ENCODE results near the gene TIMM8A. TPM values are rescaled to one million over a fixed set of nuclear protein-coding genes. Genes with fewer than 3 reads are reported as not detected.

Gene TIMM8A
- polyA plus RNA-seq, 1 donor from 2014 or later, result 7.2 TPM

DNA sequence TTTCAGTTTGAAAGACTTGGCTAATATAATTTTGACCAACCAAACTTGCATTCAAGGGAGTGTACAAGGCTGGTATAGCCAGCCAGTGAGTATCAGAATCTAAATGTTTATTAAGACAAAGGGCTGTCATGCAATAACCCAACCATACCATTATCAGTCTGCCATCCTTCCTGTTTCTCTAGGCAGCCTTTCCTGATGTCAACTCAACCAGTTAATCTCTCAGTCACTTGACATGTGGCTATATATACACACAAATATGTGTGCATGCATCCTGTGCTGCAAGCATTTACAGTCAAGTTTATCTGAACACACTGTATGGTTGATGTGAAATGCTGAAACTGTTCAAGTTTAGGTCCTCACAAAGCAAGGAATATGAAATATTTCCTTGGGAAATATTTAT, 20.3 kb upstream of the TIMM8A start:
- TF ChIP-seq EP300 (conservative IDR thresholded peaks at IDR 0.05; ENCODE audit: poor library complexity, severe bottlenecking), result no peak
- TF ChIP-seq RAD21 (conservative IDR thresholded peaks at IDR 0.05), result no peak
- TF ChIP-seq, protein P1, sequence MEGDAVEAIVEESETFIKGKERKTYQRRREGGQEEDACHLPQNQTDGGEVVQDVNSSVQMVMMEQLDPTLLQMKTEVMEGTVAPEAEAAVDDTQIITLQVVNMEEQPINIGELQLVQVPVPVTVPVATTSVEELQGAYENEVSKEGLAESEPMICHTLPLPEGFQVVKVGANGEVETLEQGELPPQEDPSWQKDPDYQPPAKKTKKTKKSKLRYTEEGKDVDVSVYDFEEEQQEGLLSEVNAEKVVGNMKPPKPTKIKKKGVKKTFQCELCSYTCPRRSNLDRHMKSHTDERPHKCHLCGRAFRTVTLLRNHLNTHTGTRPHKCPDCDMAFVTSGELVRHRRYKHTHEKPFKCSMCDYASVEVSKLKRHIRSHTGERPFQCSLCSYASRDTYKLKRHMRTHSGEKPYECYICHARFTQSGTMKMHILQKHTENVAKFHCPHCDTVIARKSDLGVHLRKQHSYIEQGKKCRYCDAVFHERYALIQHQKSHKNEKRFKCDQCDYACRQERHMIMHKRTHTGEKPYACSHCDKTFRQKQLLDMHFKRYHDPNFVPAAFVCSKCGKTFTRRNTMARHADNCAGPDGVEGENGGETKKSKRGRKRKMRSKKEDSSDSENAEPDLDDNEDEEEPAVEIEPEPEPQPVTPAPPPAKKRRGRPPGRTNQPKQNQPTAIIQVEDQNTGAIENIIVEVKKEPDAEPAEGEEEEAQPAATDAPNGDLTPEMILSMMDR (IDR thresholded peaks at IDR 0.05; ENCODE audit: poor library complexity, severe bottlenecking), result no peak
- TF ChIP-seq, protein P2, sequence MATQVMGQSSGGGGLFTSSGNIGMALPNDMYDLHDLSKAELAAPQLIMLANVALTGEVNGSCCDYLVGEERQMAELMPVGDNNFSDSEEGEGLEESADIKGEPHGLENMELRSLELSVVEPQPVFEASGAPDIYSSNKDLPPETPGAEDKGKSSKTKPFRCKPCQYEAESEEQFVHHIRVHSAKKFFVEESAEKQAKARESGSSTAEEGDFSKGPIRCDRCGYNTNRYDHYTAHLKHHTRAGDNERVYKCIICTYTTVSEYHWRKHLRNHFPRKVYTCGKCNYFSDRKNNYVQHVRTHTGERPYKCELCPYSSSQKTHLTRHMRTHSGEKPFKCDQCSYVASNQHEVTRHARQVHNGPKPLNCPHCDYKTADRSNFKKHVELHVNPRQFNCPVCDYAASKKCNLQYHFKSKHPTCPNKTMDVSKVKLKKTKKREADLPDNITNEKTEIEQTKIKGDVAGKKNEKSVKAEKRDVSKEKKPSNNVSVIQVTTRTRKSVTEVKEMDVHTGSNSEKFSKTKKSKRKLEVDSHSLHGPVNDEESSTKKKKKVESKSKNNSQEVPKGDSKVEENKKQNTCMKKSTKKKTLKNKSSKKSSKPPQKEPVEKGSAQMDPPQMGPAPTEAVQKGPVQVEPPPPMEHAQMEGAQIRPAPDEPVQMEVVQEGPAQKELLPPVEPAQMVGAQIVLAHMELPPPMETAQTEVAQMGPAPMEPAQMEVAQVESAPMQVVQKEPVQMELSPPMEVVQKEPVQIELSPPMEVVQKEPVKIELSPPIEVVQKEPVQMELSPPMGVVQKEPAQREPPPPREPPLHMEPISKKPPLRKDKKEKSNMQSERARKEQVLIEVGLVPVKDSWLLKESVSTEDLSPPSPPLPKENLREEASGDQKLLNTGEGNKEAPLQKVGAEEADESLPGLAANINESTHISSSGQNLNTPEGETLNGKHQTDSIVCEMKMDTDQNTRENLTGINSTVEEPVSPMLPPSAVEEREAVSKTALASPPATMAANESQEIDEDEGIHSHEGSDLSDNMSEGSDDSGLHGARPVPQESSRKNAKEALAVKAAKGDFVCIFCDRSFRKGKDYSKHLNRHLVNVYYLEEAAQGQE (IDR thresholded peaks at IDR 0.05; ENCODE audit: borderline replicate concordance), result no peak
- TF ChIP-seq MXI1 (conservative IDR thresholded peaks at IDR 0.05; ENCODE audit: poor library complexity, severe bottlenecking), result no peak
- TF ChIP-seq SMC3 (conservative IDR thresholded peaks at IDR 0.05; ENCODE audit: poor library complexity), result no peak
- Histone ChIP-seq H3K9me3 (ENCODE audit: low read length) (no peaks in the 10 kb centered on the region), H3K4me2 (ENCODE audit: low read length) (no peak overlapping the region), H3K79me2 (replicated peaks; ENCODE audit: insufficient read depth, low read length) (no peaks in the 10 kb centered on the region), H3K9me2 (ENCODE audit: insufficient read depth, low read length) (no peaks in the 10 kb centered on the region), H3F3A (ENCODE audit: insufficient read depth, low read length, poor library complexity, severe bottlenecking) (no peaks in the 10 kb centered on the region), H3K27me3 (ENCODE audit: insufficient read depth, low read depth, low read length) (no peaks in the 10 kb centered on the region), H3K36me3 (ENCODE audit: insufficient read depth, low read length) (no peaks in the 10 kb centered on the region), H4K20me1 (ENCODE audit: insufficient read depth) (no peaks in the 10 kb centered on the region), H3K27ac (ENCODE audit: low read length) (no peak overlapping the region), H3K9ac (ENCODE audit: low read length) (no peak overlapping the region), H3K4me3 (ENCODE audit: low read length) (no peak overlapping the region), H2AFZ (ENCODE audit: low read depth, low read length) (no peak overlapping the region)

DNA sequence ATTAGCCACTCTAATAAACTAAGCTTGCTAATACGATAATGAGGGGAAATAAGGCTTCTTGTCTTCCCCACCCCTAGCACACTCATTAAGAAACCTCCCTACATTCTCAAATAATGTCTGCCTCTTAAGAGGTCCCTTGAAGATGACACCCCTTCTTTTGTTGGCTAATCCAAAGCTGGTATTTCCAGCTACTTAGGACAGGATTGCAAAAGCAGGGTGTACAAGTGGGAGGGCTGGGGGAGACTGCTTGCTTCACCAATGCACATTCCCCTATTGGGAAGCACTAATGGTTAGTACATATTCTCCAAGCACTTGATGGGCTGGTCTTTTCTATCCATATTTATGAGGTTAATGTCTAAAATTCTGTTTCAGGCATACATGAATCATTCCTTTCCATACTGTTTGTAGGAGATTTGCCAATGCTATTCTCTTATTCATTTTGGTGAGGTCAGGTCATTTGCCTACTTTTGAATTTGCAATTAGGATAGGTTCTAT, 16.8 kb upstream of the TIMM8A start:
- TF ChIP-seq SMC3 (conservative IDR thresholded peaks at IDR 0.05; ENCODE audit: poor library complexity) (no peak), POLR2AphosphoS5 (IDR thresholded peaks at IDR 0.05) (no peak), MXI1 (conservative IDR thresholded peaks at IDR 0.05; ENCODE audit: poor library complexity, severe bottlenecking) (no peak), EZH2 (IDR thresholded peaks at IDR 0.05; ENCODE audit: borderline replicate concordance, insufficient read depth, low read length, poor library complexity, severe bottlenecking) (no peak), EP300 (conservative IDR thresholded peaks at IDR 0.05; ENCODE audit: poor library complexity, severe bottlenecking) (no peak), TAF1 (IDR thresholded peaks at IDR 0.05; ENCODE audit: low read depth) (no peak), RAD21 (conservative IDR thresholded peaks at IDR 0.05) (no peak)
- TF ChIP-seq, protein P2 (IDR thresholded peaks at IDR 0.05; ENCODE audit: borderline replicate concordance), result no peak
- TF ChIP-seq, protein P1 (IDR thresholded peaks at IDR 0.05; ENCODE audit: poor library complexity, severe bottlenecking), result no peak
- H3K27ac ChIP-seq (ENCODE audit: low read length), result no peak overlapping the region
- H3K27me3 ChIP-seq (ENCODE audit: insufficient read depth, low read depth, low read length), result no peaks in the 10 kb centered on the region

More for the DNA sequence above, 16.8 kb upstream of the TIMM8A start:
- H3F3A ChIP-seq (ENCODE audit: insufficient read depth, low read length, poor library complexity, severe bottlenecking), result no peaks in the 10 kb centered on the region
- no peak overlapping the region for H3K9ac ChIP-seq (ENCODE audit: low read length)
- no peak overlapping the region for H3K4me3 ChIP-seq (ENCODE audit: low read length)
- no peak overlapping the region for H2AFZ ChIP-seq (ENCODE audit: low read depth, low read length)
- H4K20me1 ChIP-seq (ENCODE audit: insufficient read depth), result no peaks in the 10 kb centered on the region
- no peaks in the 10 kb centered on the region for H3K79me2 ChIP-seq (replicated peaks; ENCODE audit: insufficient read depth, low read length)
- H3K36me3 ChIP-seq (ENCODE audit: insufficient read depth, low read length), result no peaks in the 10 kb centered on the region
- no peak overlapping the region for H3K4me2 ChIP-seq (ENCODE audit: low read length)
- H3K9me3 ChIP-seq (ENCODE audit: low read length), result no peaks in the 10 kb centered on the region
- H3K9me2 ChIP-seq (ENCODE audit: insufficient read depth, low read length), result no peaks in the 10 kb centered on the region

Data from neural cell (in vitro differentiated cells).